Ovary (tissue), 3 donors: ENCODE measurements around the gene TNS1.

Experiments used
- POLR2A ChIP-seq: fragments of 450-650 bp; IDR thresholded peaks from one replicate; pipeline ENCODE4 v1.6.1; 2017; ENCODE audit warnings: antibody characterized with exemption, mild to moderate bottlenecking, moderate library complexity
- TF ChIP-seq, protein P1 (sequence below), 3 donors: fragments of 450-650 bp in 2 of 3; fragments of 200-600 bp in 1 of 3; IDR thresholded peaks; one replicate each; pipeline versions ENCODE4 v1.5.1 to v1.8.0; 2016 to 2022; ENCODE audit warnings: antibody characterized with exemption in 3 of 3, mild to moderate bottlenecking in 1 of 3
- donor health status: DM: no; HTN: no; CAD: no.

GRCh38 chr2:217968023-217968422, 34.8 kb downstream of the TNS1 start:
- TF ChIP-seq, protein P1, sequence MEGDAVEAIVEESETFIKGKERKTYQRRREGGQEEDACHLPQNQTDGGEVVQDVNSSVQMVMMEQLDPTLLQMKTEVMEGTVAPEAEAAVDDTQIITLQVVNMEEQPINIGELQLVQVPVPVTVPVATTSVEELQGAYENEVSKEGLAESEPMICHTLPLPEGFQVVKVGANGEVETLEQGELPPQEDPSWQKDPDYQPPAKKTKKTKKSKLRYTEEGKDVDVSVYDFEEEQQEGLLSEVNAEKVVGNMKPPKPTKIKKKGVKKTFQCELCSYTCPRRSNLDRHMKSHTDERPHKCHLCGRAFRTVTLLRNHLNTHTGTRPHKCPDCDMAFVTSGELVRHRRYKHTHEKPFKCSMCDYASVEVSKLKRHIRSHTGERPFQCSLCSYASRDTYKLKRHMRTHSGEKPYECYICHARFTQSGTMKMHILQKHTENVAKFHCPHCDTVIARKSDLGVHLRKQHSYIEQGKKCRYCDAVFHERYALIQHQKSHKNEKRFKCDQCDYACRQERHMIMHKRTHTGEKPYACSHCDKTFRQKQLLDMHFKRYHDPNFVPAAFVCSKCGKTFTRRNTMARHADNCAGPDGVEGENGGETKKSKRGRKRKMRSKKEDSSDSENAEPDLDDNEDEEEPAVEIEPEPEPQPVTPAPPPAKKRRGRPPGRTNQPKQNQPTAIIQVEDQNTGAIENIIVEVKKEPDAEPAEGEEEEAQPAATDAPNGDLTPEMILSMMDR (IDR thresholded peaks at IDR 0.05) = no peak
- TF ChIP-seq POLR2A = no peak
